GM21360 (cell line): Measurements from ENCODE around the gene MCTP2.

Source experiments
- ATAC-seq: cut with Tn5 transposase; IDR thresholded peaks from one replicate; pipeline ENCODE4 v1.9.1; 2021; ENCODE audit warnings: mild to moderate bottlenecking, moderate library complexity; ENCODE audit not compliant: unreplicated experiment

Gene MCTP2, protein sequence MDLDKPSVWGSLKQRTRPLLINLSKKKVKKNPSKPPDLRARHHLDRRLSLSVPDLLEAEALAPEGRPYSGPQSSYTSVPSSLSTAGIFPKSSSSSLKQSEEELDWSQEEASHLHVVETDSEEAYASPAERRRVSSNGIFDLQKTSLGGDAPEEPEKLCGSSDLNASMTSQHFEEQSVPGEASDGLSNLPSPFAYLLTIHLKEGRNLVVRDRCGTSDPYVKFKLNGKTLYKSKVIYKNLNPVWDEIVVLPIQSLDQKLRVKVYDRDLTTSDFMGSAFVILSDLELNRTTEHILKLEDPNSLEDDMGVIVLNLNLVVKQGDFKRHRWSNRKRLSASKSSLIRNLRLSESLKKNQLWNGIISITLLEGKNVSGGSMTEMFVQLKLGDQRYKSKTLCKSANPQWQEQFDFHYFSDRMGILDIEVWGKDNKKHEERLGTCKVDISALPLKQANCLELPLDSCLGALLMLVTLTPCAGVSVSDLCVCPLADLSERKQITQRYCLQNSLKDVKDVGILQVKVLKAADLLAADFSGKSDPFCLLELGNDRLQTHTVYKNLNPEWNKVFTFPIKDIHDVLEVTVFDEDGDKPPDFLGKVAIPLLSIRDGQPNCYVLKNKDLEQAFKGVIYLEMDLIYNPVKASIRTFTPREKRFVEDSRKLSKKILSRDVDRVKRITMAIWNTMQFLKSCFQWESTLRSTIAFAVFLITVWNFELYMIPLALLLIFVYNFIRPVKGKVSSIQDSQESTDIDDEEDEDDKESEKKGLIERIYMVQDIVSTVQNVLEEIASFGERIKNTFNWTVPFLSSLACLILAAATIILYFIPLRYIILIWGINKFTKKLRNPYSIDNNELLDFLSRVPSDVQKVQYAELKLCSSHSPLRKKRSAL

DNA sequence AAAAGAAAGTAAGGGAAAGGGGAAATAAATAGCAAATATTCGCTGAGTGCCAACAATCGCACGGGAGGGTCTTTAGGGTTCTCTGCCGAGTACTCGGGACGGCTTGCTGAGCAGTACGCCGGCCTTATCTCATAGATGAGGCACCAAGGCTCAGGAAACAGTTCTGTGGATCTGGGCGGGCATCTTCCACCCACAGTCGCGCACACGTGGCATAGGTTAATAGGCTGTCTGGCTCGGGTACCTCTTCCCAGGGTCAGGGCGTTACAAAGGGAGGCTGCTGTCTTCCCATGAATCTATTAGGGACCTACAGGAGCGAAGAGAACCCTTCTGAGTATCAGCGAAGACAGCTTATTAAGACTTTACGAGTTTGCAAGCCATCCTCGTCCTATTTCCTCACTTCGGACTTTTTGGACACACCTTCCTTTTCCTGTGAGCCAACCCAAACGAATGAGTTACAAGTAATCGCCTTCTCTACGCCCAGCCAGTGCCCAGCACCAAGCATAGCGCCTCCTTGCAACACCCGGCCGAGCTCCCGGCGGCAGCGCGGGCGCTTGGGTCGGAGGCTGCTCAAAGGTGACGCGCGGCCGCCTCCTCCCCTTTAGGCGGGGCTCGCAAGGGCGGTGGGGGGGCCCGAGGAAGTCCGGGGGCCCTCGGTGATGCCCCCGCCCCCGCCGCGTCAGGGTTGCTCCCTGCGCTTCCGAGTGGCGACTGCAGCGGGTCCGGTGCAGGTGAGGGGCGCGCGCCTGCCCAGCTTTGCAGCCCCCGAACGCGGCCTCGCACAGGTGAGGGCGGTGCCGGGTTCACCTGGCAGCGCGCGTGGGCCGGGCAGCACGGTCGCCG is at the start of gene MCTP2:
MCTP2 (plus strand) TSS at position 679 of the 840 bp plus-strand sequence. CDS start 66,705 bp downstream, outside the sequence.
- peak; percentile 68 for ATAC-seq

DNA sequence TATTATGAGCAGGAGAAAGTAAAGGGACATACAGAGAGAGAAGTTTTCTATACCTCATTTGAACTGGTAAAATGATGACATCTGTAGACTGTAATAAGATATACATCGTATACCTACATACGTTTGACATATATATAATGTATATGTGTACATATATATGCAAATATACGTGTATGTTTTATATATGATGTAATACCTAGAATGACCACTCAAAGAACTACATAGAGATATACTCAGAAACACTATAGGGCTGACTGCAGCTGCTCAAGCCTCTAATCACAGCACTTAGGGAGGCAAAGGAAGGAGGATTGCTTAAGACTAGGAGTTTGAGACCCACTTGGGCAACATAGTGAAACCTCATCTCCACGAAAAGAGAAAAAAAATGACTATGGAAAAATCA is 48.5 kb upstream of the MCTP2 start:
- ATAC-seq, result no peak

DNA sequence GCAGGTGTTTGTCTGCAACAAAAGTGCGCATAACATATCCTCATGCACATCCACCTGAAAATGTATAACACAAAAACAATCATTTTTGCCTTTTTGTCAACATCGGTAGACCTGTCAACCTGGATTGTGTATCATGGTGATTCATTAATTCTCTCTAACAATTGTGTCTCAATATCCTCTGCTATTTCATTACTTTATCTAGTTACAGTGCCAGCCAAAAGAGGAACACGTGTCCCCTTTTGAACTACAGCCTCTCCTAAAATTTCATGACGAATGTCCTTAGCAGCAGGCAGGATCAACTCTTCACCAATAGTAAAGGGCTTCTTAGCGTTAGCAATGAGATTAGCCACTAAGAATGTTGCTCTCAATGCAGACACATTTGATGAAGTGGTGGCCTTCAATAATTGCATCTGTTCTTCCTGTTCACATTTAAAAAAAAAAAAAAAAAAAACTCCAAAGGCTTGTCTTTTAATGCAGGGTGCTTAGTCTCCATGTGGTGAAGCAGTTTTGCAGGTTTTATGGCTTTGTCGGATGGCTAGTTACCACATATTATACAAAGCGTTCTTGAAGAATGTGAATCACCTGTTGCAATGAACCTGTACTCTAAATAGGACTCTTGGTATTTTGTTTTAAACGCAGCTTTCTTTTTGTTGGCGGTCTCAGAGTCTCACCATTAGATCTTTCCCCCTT is 45.7 kb upstream of the MCTP2 start:
- ATAC-seq, result no peak

DNA sequence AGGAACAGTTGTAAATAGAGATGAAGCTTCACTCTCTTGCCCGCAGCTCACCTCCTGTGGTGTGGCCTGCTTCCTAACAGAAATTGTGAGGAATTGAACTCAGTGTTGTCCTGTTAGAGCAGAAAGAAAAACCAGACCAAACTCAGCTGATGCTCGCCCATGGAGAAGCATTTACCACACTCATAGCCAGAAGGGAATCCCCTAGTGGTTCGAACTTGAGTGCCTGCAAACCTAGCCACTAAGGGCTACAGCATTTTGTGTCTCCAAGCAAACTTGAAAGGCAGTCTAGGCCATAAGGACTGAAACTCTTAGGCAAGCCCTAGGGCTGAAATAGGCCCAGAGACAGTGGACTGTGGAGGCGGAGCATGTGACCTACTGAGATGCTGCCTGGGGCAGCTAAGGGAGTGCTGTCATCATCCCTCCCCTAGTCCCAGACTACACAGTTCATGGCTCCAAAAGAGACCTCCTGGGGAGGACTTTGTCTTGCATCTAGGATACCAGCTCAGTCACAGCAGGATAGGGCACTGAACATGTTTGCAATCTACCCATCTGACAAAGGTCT is 44.5 kb upstream of the MCTP2 start:
- ATAC-seq, result peak; percentile 52

DNA sequence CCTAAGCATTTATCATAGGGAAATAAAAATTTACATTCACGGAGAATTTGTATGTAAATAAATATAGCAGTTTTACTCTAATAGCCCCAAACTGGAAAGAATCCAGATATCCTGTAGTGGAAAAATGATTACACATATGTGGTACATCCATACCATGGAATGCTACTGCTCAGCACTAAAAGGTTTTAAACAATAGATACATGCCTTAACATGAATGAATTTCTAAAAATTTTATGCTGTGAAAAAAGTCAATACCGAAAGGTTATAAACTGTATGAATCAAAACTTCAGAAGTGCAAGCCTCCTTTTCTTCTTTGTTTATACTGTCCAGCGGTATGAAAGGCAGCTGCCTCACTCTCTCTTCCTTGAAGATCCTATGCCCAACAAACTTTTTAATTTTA is 37.5 kb upstream of the MCTP2 start:
- no peak for ATAC-seq

DNA sequence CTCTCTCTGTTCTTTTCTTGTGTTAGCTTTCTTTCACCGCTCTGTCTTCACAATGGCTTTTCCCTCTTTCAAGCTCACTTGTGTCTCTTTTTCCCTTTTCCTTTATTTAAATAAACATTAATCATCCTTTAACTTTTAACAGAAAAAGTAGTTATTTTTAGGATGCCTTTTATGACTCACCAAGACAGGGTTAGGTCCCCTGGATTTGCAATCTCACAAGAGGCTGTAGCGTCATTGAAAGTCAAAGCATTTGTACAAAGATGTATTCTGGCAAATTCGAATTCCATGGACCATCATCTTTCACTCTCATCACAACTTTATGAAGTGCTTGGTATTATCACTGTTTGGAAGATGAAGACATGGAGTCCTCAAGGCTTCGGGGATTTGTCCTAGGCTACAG is 34.8 kb upstream of the MCTP2 start:
- ATAC-seq, result no peak

DNA sequence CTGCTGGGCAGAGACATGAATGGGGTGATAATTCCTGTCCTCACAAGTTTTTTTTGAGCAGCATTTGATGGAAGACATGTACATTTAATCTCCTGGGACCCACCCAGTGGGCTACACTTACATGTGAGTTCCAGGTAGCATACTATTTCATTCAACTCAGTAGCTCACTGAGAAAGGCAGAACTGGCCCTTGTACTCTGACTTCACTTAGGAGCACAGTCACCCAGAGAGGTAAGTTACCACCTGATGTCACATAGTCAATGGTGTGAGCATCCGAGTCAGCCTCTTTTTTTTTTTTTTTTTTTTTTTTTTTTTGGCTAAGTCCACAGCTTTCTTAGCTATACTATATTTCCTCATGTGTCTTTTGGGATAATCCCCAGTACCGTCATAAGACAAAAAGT is 32.7 kb upstream of the MCTP2 start:
- no peak for ATAC-seq

DNA sequence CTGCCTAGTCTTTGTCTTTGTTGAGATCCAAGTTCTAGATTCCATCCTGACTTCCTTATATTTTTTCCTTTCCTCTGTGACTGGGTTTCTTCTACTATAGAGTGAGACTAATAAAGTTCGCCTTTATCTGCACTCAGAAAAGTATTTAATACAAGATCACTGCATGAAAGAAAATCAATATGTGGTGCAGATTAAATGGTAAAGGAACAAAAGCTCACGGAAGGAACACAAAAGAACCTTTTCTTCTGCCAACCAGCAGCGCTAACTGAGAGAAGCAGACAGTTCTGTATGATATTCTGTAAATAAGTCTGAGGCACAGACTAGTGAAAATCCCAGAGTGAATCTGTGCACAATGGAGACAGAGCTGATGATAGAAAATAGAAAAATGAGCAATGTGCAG is 31.6 kb upstream of the MCTP2 start:
- no peak for ATAC-seq

DNA sequence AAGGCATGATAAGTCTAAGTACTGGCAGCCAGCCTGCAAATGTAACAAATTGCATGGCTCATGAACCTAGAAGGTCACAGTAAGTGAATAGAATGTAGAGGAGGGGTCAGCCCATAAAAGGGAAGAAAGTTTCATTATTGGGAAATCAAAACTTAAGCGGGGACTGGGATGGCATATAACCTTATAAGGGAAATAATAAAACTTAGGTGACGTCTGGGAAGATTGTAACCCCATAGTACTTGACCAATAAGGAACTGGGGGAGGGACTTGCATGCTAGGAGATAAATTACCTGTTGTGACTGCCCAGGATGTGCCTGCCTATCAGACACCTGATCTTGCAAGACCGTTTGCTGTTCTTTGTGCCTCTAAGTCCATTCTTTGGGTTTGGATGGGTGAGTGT is 28.1 kb upstream of the MCTP2 start:
- no peak for ATAC-seq

DNA sequence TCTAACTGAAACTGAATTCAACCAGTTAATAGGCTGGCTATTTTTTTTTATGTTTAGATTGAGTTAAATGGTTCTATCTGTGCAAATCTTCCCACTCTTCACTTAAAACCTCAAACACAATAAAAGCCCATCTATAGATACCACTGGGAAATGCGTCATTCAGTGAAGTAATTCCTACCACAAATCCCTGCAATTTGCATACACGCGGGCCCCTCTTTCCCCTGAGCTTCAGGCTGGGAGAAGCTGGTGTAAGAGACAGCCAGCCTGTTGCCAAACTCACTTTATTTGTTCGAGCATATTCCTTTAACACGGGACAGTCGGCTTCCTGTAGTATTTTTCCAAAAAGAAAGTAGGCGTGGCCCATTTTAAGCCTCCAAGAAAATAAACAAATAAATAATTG is 26.0 kb upstream of the MCTP2 start:
- ATAC-seq, result no peak

DNA sequence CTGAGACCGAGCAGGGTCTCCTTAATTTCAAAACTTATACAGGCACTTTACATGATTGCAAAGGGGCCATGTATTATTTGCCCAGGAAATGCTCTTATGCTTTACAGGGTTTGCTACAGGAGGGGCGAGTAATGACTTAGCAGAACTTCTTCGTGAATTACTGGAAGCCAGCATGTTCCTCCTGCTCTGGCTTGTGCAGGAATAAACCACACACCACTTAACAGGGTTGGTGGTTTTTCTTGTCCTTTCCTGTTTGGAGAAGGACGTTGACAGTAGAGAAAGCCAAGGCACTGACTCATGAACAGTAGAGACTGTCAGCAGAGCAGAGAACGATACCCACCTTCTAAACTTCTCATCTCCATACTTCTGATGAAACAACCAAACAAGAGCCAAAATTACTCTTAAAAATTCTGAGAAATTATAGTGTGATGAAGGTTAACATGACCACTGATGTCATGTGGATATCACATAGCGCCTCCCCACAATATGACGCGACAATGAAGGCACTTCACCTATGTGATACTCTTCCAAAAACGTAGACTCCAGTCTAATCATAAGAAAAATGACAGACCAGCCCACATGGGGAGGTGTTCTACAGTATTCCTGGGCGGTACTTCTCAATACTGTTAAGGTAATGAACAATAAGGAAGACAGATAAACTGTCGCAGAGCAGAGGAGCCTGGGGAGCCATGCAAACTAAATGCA is 24.7 kb upstream of the MCTP2 start:
- ATAC-seq, result peak; percentile 49

DNA sequence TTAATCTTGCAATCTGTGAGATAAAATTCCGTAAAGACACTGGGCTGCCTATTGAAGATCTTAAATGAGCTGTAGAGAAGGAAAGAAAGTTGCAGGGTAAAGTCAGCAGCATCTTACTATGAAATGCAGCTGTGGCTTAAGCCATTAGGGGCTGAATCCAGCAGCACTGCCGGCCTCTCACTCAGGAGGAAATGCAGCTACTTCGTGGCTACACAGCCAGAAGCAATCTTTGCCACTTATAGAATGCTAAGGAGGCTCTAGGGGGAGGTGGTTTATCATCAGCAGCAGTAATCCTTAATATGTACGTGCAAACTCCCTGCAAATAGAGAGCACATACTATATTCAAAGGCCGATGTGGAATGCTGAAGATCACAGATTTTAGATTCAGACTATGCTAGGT is 19.1 kb upstream of the MCTP2 start:
- ATAC-seq, result no peak

DNA sequence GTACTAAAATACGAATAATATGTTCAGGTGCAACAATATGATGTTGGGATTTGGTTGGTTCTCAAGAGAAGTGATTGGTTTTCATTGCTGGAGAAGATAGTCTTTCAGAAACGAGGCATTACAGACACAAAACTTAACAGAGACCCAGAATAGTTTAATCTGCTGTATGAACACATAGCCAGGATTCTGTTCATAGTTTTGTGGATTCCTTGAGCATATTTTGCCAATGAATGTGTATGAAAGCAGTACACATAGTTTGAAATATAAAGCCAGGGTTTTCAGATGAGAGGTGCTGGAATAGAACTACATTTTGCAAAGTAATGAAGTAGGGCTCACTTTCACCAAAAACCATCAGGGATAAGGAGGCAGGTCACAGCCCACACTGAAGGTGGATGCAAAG is 5.7 kb upstream of the MCTP2 start:
- no peak for ATAC-seq

DNA sequence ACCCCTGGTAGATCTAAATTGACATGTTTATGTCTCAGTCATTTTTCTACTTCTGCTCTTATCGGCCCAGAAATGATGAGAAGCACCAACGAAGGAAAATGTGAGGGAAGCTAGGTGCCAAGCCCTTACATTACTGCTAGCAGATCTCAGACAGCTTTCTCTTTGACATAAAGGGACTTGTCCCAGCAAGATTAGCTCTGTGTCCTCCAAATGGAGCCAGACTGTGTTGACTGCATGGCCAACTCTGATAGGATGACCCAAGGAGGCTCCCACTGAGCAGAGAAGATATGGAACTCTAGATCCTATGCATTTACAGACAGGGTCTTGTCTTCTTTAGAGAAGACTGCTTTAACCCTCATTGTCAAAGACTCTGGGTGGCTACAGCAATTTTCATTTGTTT is 2.8 kb upstream of the MCTP2 start:
- ATAC-seq, result no peak

DNA sequence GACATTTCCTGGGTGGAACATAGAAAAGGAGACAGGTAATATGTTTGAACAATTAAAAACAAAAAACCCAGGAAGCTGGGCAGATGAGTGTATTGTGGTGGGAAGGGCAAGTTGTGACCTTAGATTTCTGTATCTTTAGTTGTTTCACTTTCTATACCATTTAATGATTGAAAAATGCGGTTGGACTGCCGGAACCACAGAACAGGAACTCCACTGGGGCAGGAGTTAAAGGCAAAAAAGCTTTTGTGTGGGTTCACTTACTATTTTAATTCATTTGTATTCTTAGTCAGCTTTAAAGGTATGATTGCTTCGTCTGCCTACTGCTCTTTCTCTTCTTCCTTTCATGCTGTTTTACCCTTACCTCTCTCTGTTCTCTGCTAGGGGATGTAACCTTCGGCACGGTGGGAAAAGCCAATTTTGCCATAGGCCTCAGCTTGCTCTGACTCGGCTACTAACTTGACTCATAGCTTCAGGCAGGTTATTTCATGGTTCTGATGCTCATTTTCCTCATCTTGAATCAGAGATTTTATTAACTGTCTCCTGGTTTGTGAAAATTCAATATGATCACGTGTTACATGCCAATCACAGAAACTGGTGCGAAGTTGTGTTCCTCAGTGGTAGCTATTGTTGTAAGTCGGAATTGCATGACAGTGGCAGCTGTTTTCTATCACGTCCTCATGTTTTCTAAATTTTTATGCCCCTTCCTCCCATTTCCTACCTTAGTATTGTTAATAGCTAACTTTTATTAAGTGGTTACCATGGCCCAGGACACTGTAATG is 1.6 kb upstream of the MCTP2 start:
- peak; percentile 75 for ATAC-seq

DNA sequence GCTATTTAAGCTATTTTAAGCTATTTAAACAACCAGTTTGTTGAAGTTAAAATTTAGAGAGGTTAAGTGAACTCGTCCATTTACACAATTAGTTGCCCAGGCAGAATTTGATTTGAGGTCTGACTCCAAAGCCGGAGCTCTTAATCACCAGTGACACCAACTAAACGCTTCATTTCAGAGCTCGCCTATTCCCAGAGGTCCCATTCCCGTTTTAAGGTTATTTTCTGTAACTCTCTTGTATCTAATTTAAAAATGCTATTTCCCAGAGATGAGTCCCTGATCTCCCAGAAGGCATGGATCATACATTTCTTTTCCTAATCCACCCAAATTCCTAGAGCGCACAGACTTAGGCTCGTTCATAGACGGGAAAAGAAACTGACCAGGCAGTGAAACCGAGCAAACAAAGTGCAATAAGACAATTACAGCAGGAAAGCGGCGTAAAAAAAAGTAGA is 904 bp upstream of the MCTP2 start:
- ATAC-seq, result no peak

DNA sequence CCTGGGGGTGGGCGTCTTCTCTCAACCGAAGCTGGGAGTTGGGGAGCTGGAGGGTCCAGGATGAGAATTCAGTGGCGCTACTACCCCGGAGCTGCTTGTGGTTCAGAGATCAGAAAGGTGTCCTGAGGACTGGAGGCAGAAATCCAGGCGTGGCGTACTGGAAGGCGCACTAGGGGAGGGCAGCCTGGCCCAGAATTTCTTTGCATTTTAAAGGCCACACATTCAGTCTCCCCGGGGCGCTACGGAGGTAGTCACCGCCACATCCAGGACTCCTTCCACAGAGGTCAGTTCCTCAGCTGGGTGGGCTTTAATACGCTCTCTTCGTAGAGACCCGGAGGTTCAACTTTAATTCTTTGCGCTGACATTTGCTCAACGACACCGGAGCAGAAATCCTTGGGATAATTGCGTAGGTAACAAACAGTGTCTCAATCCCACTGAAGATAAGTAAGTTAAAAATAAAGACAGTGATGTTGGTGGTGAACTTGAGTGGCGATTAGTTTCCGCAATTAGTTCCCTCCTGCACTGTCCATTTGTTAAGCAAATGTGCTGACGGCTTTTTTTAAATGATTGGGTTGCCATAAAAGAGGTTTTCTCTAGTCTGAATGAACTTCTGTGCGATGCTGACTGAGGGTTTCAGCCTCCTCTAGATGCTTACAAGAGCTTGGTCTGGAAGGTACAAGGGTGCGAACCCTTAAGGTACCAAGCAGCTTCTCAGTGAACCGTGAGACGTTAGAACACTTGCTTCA is 535 bp downstream of the MCTP2 start:
- peak; percentile 3 for ATAC-seq

DNA sequence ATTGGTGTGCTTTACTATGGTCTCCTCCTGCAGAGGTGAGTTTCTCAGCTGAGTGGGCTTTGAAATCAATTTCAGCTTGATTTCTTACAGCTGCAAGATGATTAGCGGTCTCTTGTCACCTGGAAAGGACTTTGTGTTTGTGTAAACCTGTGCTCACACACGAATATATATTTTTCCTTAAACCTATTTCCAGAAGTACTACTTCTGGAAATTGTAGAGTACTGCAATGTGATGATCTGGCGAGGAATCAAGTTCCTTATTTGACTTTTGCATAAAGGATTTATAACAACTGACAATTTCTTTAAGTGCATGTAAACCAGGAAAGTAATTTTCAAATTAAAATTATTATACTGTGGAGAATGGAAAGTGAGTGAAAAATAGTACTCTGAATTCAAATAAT is 2.1 kb downstream of the MCTP2 start:
- no peak for ATAC-seq
